ACC112 (cell line): Measurements from ENCODE around the gene ZMIZ1.

Experiments used
- H2AFZ ChIP-seq: fragments of 200-600 bp; sonication (generic); one replicate; pipeline ENCODE4 v1.6.0; 2017; ENCODE audit warnings: antibody characterized with exemption, low read length; ENCODE audit not compliant: unreplicated experiment
- H3K27ac ChIP-seq: fragments of 200-600 bp; sonication (generic); 2 replicates; pipeline ENCODE4 v1.5.1; 2014; ENCODE audit warnings: low read depth, mild to moderate bottlenecking, antibody characterized with exemption, low read length, moderate library complexity
- H3K27me3 ChIP-seq: fragments of 200-600 bp; sonication (generic); 2 replicates; pipeline ENCODE4 v1.6.1; 2014; ENCODE audit warnings: mild to moderate bottlenecking, antibody characterized with exemption, low read length, moderate library complexity, mixed read lengths; ENCODE audit not compliant: insufficient read depth
- H3K36me3 ChIP-seq: fragments of 200-600 bp; sonication (generic); 2 replicates; pipeline ENCODE4 v1.6.1; 2016; ENCODE audit warnings: mild to moderate bottlenecking, antibody characterized with exemption, low read length, moderate library complexity, mixed read lengths; ENCODE audit not compliant: insufficient read depth
- H3K4me1 ChIP-seq: fragments of 200-600 bp; sonication (generic); one replicate; pipeline ENCODE4 v1.6.1; 2016; ENCODE audit warnings: low read length, mixed read lengths; ENCODE audit not compliant: insufficient read depth, unreplicated experiment, control insufficient read depth
- H3K4me3 ChIP-seq: fragments of 200-600 bp; sonication (generic); 2 replicates; pipeline ENCODE4 v1.5.1; 2014; ENCODE audit warnings: mild to moderate bottlenecking, low read depth, low read length
- H3K79me2 ChIP-seq: fragments of 200-600 bp; sonication (generic); one replicate; pipeline ENCODE4 v1.6.0; 2016; ENCODE audit warnings: low read length; ENCODE audit not compliant: control insufficient read depth, unreplicated experiment, insufficient read depth

The ZMIZ1 gene

DNA sequence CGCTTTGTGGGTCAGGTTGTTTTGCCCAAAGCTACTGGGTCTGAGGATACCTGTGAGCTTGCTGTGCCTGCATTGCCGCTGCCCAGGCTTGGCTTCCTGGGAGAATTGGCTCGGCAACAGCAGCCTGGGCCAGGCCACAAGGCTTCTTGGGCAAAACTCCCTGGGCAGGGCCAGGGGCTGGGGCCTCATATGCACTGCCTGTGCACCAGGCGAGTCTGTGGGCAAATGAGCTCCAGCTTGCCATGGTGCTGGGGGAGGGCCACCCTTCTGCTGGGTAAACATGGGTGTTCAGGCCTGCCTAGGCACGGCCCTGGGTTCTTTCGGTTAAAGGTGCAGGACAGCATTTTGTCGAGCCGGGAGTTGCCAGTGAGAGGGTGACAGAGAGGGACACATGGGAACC, 19.4 kb downstream of the ZMIZ1 start:
- Histone ChIP-seq H3K27me3 (no peaks in the 10 kb centered on the region), H2AFZ (no peak overlapping the region), H3K4me1 (peaks cover 49% of the 10 kb centered on the region), H3K4me3 (no peak overlapping the region), H3K27ac (no peak overlapping the region), H3K79me2 (peaks cover 94% of the 10 kb centered on the region), H3K36me3 (no peaks in the 10 kb centered on the region)

DNA sequence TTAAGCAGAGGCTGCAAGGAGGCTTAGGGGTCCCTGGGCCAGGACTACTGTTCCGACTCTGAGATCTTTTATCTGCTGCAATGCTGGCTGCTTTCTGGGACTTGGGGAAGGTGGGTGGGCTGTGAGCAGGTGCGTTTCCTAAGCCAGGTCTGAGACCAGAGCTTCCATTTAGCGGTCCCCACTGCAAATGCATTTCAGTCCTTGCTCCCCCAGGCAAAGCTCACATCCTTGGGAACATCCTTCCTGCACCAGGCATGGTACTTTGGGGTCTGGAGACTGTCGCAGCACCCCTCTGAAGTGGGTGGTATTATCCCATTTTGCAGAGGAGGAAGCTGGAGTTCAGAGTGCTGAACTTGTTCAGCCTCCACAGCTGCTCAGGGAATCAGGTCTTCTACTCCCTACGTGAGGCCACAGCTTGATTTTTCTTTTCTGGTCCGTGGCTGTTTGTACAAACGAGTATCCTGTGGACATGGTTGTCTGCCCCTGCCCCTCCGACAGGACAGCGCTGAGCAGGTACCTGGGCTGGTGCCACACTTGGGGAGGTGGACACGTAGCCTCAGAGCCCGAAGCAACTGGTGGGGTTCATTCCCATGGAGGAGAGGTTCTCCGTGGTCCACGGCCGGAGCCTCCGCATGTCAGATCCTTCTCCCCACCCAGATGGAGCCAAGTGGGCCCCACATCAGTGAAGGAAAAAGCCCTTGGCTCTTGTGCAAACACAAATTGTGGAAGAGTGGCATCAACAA, 20.0 kb downstream of the ZMIZ1 start:
- H3K4me3 ChIP-seq, result no peak overlapping the region
- peaks cover 91% of the 10 kb centered on the region for H3K79me2 ChIP-seq
- no peak overlapping the region for H3K27ac ChIP-seq
- H3K27me3 ChIP-seq, result no peaks in the 10 kb centered on the region
- peaks cover 46% of the 10 kb centered on the region for H3K4me1 ChIP-seq
- H2AFZ ChIP-seq, result no peak overlapping the region
- no peaks in the 10 kb centered on the region for H3K36me3 ChIP-seq

DNA sequence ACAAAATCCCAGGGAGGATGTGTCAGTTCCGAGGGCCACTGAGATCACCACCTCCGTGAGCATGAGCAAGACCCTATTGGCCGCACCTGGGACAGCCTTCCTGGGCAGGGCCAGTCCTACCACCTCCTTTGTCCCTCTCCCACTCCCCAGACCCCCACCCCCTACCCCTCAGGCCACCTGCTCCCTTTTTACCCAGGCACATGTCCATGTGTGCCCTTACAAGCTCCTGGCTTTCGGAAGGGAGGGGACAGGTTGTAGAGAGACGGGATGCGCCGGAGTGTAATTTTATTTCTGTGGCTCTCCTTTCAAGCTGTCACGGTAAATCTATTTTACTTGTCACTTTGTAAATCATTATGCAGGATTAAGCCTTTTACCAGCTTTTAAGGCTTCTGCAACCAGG, 20.9 kb downstream of the ZMIZ1 start:
- Histone ChIP-seq H3K36me3 (no peaks in the 10 kb centered on the region), H3K4me3 (no peak overlapping the region), H3K4me1 (peaks cover 46% of the 10 kb centered on the region), H3K79me2 (peaks cover 91% of the 10 kb centered on the region), H3K27me3 (no peaks in the 10 kb centered on the region), H3K27ac (no peak overlapping the region), H2AFZ (no peak overlapping the region)

DNA sequence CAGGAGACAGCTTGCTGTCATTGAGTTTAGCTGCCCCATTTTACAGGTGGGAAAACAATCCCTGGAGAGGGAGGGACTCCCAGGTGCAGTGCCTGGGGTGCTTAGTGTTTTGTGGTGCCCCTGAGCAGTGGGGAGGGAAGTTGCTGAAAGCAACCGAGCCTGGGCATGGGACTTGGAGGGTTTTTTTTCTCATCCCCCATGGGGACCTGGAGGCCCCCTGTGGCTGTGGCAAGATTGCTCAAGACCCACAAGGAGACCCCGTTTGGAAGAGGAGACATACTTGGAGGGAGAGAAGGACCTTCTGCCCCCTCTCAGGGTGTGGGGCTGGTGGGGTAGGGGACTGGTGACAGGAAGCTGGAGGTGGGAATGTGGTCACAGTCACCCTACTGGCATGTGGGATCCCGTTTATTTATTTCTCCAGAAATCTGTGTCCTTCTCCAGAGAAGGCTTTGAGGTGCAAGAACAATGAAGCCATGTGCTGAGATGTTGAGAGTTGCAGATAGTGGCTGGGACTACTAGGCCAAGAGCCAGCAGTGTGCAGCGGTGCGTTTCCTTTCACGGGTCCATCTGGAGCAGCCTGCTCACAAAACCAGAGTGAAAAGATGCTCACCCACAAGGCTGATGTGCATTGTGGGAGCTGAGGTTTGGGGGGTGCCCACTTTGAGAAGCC, 21.5 kb downstream of the ZMIZ1 start:
- Histone ChIP-seq H3K4me1 (peaks cover 40% of the 10 kb centered on the region), H3K79me2 (peaks cover 91% of the 10 kb centered on the region), H3K4me3 (no peak overlapping the region), H3K27ac (no peak overlapping the region), H3K36me3 (no peaks in the 10 kb centered on the region), H2AFZ (no peak overlapping the region), H3K27me3 (no peaks in the 10 kb centered on the region)

DNA sequence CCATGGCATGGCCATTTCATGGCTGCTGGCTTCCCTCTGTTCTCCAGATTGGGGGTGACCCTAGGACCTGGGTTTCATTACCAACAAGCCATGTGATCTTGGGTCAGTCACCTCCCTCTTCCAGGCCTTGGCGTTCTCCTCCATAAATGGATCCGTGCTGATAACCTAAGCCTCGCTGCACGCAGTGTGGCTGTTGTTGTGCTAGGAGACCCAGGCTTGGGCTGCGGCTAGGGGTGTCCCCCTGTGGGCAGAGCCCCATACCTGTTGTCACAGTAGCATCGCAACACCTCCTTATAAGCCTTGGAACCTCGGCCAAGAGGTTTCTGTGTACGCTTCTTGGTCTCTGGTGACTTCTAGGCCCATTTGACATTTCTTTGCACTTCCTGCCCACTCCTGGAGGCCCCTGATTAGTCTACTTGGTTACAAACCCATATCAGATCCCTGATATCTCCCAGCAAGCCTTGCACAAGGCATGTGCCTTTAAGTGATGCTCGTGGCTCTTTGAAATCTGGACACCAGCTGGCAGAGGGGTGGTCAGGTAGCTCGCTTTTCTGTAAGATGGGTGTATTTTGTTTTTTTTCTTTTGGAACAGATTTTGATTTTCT, 23.6 kb downstream of the ZMIZ1 start:
- no peaks in the 10 kb centered on the region for H3K36me3 ChIP-seq
- H2AFZ ChIP-seq, result no peak overlapping the region
- no peak overlapping the region for H3K4me3 ChIP-seq
- peaks cover 90% of the 10 kb centered on the region for H3K79me2 ChIP-seq
- peaks cover 44% of the 10 kb centered on the region for H3K4me1 ChIP-seq
- no peak overlapping the region for H3K27ac ChIP-seq
- no peaks in the 10 kb centered on the region for H3K27me3 ChIP-seq

DNA sequence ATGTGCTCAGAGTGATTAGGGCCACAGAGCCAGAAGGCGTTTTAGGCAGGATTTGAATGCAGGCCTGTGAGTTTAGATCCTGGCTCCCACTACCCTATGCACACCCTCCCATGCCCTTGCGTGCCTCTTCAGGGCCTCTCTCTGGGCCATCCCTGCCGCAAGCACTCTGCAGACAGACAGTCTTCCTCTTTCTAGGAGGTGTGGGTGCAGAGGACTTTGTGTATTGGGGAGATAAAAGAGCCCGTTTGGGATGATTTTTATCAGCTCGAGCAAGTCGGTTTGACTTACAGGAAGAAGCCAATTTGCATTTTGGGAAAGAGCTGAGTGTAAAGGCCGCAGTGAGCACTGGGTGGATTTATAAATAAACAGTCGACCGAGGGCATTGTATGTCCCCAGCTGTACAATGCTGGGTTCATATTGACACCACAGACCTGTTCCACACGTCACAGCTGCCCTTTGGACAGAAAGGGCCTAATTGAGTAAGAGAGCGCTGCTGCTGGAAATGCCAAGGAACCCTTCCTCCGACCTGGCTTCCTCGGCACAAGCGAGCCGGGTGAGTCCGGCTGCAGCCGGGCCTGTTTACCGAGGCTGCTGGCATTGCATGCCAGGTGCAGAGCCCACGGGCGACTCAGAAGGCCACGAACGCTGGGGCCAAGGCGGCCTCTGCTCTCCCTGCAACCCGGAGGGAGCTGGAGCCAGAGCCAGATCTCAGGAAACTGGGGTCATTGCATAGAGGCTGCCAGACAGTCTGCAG, 25.1 kb downstream of the ZMIZ1 start:
- Histone ChIP-seq H3K4me1 (peaks cover 48% of the 10 kb centered on the region), H3K4me3 (no peak overlapping the region), H3K27me3 (no peaks in the 10 kb centered on the region), H3K27ac (peak overlapping the region; percentile 29), H3K79me2 (peaks cover 90% of the 10 kb centered on the region), H2AFZ (no peak overlapping the region), H3K36me3 (no peaks in the 10 kb centered on the region)

DNA sequence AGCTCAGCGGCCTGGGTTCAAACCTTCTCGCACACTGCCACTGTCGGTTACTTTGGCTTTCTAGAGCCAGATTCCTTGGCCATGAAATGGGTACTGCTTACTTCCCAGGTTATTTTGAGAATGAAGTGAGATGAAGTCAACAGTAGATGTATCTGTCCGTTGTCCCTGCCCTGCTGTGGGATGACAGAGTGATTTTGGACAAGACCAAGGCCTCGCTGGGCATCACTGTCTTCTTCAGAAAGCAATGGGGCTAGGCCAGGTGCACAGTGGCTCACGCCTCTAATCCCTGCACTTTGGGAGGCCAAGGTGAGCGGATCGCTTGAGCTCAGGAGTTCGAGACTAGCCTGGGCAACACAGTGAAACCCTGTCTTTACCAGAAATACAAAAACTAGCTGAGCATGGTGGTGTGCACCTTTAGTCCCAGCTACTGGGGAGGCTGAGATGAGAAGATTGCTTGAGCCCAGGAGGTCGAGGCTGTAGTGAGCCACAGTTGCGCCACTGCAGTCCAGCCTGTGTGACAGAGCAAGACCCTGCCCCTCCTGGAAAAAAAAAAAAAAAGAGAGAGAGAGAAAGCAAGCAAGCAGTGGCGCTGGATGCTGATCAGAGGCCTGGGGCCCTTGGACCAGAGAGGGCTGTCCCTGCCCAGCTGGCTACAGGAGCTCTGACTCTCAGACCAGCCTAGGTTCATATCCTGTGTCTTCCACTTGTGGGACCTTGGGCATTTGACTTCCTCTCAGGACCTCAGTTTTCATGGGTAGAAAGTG, 25.8 kb downstream of the ZMIZ1 start:
- H3K79me2 ChIP-seq, result peaks cover 90% of the 10 kb centered on the region

DNA sequence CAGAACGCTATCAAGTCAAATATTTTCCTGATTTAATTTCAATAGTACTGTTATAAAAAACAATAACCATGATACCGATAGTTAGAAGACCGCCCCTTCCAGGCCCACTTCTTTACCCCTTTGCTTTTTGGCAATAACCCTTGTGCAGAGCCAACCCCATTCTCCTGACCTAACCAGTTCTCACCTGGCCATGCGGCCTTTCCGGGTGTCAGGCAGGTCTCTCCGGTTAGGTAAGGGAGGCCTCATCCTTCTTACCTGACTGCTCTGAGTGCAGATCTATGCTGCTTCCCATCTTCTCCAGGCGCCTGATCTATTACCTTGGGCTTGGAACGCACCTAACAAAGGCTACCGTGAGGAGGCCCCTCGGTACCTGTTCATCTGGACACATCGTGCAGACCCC, 26.6 kb downstream of the ZMIZ1 start:
- H3K4me3 ChIP-seq, result no peak overlapping the region
- no peak overlapping the region for H2AFZ ChIP-seq
- H3K27ac ChIP-seq, result no peak overlapping the region
- no peaks in the 10 kb centered on the region for H3K27me3 ChIP-seq
- H3K36me3 ChIP-seq, result no peaks in the 10 kb centered on the region
- H3K4me1 ChIP-seq, result peaks cover 38% of the 10 kb centered on the region
- peaks cover 90% of the 10 kb centered on the region for H3K79me2 ChIP-seq

More for the DNA sequence above, 25.8 kb downstream of the ZMIZ1 start:
- Histone ChIP-seq H3K4me1 (peaks cover 45% of the 10 kb centered on the region), H3K36me3 (no peaks in the 10 kb centered on the region), H3K27ac (peak overlapping the region; percentile 7; the same call in 1 of the 2 replicates), H2AFZ (no peak overlapping the region), H3K27me3 (no peaks in the 10 kb centered on the region), H3K4me3 (no peak overlapping the region)

DNA sequence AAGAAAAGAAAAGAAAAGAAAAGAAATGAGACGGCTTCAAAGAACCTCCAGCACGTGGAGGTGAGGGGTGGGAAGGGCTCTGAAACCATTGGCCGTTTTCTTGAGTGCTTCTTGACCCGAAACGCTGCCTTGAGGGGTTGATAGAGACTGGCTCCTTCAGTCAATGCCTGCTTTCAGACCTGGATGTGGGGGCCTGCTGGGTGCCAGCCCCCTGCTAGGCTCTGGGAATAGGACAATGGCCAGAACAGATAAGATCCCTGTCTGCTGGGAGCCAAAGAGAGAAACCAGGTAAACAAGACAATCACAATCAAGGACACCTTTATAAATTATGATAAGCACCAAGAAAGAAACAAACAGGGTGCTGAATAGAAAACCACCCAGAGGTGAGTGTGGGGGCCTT, 27.7 kb downstream of the ZMIZ1 start:
- Histone ChIP-seq H2AFZ (no peak overlapping the region), H3K27ac (no peak overlapping the region), H3K36me3 (no peaks in the 10 kb centered on the region), H3K79me2 (peaks cover 90% of the 10 kb centered on the region), H3K4me1 (peaks cover 32% of the 10 kb centered on the region), H3K27me3 (no peaks in the 10 kb centered on the region), H3K4me3 (no peak overlapping the region)
